BJ (cell line): ENCODE results near the gene SHANK3. TPM values are rescaled to one million over a fixed set of nuclear protein-coding genes. Genes with fewer than 3 reads are reported as not detected.

Experiments used
- CTCF ChIA-PET: fragments of 350-600 bp; formaldehyde crosslinking; extraction: SDS; loops from one replicate; lab custom pipeline; 2021; ENCODE audit warnings: antibody characterized with exemption, inconsistent platforms; lab: Yijun Ruan, JAX
- POLR2A ChIA-PET: fragments of 300-600 bp; sonication (Branson Sonifier 250); formaldehyde crosslinking; extraction: SDS; loops from one replicate; lab custom pipeline; 2021; ENCODE audit warnings: antibody characterized with exemption; lab: Charles Lee
- DNase-seq: peaks from one replicate; pipeline ENCODE4 v3.0.0-alpha.2; 2011; ENCODE audit warnings: low read depth
- H3K27me3 ChIP-seq: 2 replicates; pipeline ENCODE4 v1.6.0; 2011; ENCODE audit warnings: low read length; ENCODE audit not compliant: control insufficient read depth, insufficient read depth
- H3K36me3 ChIP-seq: 2 replicates; pipeline ENCODE4 v1.5.1; 2011; ENCODE audit warnings: low read length; ENCODE audit not compliant: control insufficient read depth, insufficient read depth
- H3K4me3 ChIP-seq: 2 replicates; pipeline ENCODE4 v1.5.1; 2011; ENCODE audit warnings: low read depth, mild to moderate bottlenecking, control low read depth, low read length
- CTCF ChIP-seq: IDR thresholded peaks from 2 replicates; pipeline ENCODE4 v1.5.1; 2011; ENCODE audit warnings: low read depth, mild to moderate bottlenecking, control low read depth, inconsistent platforms, low read length, moderate library complexity; ENCODE audit not compliant: insufficient read depth
- polyA plus RNA-seq: library from polyadenylated mRNA; depleted of rRNA; stranded (reverse); fragments of >200 nt; gene quantifications from 2 replicates; pipeline ENCODE4 v1.2.3, GENCODE V29; 2011

SHANK3 gene
- polyA plus RNA-seq, 1 experiment, result 0.25 TPM

- Histone ChIP-seq H3K36me3 (no peaks in the 10 kb centered on the region), H3K27me3 (peaks cover 8% of the 10 kb centered on the region), H3K4me3 (no peak overlapping the region)
- POLR2A ChIA-PET, result no interaction called here
- TF ChIP-seq CTCF, result no peak
- no peak for DNase-seq
- CTCF ChIA-PET, result no interaction called here
Measured at GRCh38 chr22:50678651-50679521, 6.3 kb downstream of the SHANK3 start.

- Histone ChIP-seq H3K36me3 (no peaks in the 10 kb centered on the region), H3K4me3 (no peak overlapping the region), H3K27me3 (peaks cover under 1% of the 10 kb centered on the region; the same call in 1 of the 2 replicates)
- DNase-seq, result no peak
- CTCF ChIA-PET, result interaction anchor here (0.7 kb wide), 1 partner anchor 40 kb away, joined by 3 read pairs; no protein-coding TSS in a partner anchor
- POLR2A ChIA-PET, result no interaction called here
- no peak for TF ChIP-seq CTCF
Measured at GRCh38 chr22:50683086-50683993, 10.7 kb downstream of the SHANK3 start.

- CTCF ChIA-PET, result interaction anchor here (0.7 kb wide), 1 partner anchor 39 kb away, joined by 3 read pairs; no protein-coding TSS in a partner anchor
- no peak for TF ChIP-seq CTCF
- POLR2A ChIA-PET, result no interaction called here
- no peak for DNase-seq
- Histone ChIP-seq H3K4me3 (no peak overlapping the region), H3K36me3 (no peaks in the 10 kb centered on the region), H3K27me3 (peaks cover 2% of the 10 kb centered on the region; the same call in 1 of the 2 replicates)
Measured at GRCh38 chr22:50683994-50684371, 11.4 kb downstream of the SHANK3 start.

GRCh38 chr22:50684501-50684900 lies 11.9 kb downstream of the SHANK3 start:
- Histone ChIP-seq H3K36me3 (no peaks in the 10 kb centered on the region), H3K27me3 (peaks cover 2% of the 10 kb centered on the region; the same call in 1 of the 2 replicates), H3K4me3 (no peak overlapping the region)
- ChIA-PET CTCF (interaction anchor here (0.7 to 1.0 kb wide), 3 partner anchors 11 to 64 kb away, joined by 3 read pairs; no protein-coding TSS in a partner anchor), POLR2A (no interaction called here)
- DNase-seq, result no peak
- no peak for TF ChIP-seq CTCF
